ENCODE results near the gene OBP2A.

OBP2A gene

DNA sequence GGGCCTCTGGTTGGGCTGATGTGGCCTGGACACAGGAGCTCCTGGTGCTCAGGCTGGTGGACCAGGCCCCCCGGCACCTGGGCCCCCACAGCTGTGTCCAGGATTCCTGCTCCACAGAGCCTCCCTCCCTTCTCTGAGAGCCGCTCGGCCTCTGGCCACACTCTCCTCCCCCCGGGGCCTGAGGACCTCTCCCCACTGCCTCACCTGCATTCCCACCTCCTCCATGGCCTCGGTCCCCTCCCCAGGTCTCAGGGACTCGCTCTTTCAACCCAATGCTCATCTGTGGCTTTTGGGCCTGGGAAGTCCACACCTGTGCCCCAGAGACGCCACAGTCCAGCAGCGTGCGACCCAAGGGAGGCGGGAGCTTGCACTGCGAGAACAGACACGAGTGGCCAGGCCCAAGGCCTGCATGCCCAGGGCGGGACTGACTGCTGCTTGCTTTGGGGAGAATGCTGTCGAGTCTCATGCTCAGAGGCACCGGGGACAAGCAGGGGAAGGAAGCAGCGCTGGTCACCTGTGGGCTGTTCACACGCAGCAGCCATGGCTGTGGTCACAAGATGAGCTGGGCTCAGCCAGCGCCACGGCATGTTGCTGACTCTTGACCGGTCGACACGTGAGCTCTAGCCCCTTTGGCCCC lies 30.2 kb downstream of the OBP2A start:
- in situ Hi-C loops (cut with HindIII; ENCODE audit: low sequenced_read_pairs): no loop called here

DNA sequence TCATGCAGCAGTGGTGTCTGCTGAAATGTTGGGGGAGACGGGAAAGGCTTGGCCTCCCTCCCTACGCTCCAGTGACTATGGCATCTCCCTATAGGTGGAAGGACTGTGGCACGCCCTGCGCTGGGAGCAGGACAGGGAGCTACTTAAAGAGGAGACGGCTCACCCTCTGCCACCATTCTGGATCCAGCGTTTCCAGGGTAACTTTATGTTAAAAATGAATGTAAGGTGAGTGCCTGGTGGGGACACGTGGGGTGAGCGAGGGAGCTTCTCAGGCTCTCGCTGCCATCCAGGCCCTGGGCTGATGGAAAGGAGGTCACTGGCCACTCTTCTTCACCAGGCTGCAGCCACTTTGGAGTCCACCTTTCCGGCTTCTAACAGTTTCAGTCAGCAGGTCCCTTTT lies 31.3 kb downstream of the OBP2A start:
- in situ Hi-C loops (cut with HindIII; ENCODE audit: low sequenced_read_pairs): no loop called here

DNA sequence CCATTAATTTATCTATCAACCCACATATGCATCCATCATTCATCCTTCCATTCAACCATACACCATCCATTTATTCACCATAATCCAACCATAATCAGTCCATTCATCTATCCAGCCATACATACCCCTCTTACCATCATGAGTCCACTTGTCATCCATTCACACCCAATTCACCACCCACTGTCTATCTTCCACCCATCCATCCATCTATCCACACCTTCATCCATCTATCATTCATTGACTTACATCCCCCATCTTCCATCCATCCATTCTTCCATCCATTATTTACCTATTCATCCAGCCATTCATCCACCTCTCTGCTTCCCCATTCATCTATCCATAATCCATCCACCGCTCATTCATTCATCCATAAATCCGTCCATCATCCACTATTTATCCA lies 33.4 kb downstream of the OBP2A start:
- in situ Hi-C loops (cut with HindIII; ENCODE audit: low sequenced_read_pairs): no loop called here

DNA sequence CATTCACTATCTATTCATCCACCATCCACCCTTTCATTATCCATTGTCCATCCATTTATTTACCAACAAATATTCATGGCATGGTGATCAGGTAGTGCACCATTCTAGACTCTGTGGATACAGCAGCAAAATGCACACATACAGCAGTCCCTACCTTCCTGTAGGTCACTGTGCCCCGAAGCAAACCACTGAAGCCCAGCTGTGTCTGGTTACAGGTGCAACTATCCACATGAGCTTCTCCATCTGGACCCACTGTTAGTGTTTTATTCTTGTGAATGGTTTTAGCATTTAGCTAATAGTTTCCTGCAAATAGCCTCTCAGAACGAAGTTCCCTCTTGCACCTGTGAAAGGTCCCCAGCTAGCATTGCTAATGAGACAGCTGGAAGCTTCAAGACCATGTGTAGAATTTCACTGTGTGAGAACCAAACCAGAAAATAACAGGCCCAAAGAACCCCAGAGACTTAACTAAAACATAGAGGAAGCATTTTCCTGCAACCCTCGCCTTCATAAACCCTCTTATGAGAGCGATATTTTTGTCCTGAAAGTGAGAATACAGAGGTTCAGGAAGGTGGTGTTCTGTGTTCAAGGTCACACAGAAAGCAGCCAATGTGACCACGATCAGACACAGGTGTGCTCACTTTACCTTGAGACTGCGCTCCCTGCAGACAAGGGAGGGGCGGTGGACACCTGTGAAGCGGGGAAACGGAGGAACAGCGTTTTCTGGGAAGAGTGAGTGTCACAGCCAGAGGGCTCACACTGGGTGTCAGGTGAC lies 34.1 kb downstream of the OBP2A start:
- in situ Hi-C loops (cut with HindIII; ENCODE audit: low sequenced_read_pairs): no loop called here

DNA sequence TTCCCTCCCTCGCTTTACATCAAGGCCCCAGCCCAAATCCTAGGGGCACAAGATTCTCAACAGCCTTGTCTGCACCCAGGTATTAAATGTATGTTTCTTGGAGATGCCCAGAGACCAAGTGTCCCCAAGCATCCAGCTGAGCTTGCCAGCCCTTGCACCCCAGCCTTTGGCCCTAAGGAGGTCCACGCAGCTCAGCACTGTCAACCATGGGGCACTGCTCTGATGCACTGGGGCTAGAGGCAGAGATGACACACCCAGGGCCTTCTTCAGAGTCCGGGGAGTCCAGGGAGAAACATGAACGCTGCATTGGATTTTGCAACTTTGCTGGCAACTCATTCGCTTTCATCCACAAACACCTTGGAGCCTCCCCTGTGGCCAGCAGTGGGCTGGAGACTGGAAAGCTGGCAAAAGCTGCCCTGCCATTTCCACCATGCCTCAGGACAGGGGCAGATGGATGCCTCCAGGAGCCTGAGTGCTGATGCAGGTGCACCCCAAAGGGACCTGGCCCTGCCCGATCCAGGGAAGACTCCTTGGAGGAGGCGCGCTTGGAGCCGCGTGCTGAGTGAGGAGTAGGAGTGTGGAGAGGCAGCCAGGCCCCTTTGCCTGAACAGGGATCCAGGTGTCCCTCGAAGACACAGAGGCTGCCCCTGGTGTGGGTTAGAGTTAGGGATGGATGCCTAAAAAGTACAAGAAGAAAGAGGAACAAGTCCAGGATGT lies 34.9 kb downstream of the OBP2A start:
- in situ Hi-C loops (cut with HindIII; ENCODE audit: low sequenced_read_pairs): no loop called here

DNA sequence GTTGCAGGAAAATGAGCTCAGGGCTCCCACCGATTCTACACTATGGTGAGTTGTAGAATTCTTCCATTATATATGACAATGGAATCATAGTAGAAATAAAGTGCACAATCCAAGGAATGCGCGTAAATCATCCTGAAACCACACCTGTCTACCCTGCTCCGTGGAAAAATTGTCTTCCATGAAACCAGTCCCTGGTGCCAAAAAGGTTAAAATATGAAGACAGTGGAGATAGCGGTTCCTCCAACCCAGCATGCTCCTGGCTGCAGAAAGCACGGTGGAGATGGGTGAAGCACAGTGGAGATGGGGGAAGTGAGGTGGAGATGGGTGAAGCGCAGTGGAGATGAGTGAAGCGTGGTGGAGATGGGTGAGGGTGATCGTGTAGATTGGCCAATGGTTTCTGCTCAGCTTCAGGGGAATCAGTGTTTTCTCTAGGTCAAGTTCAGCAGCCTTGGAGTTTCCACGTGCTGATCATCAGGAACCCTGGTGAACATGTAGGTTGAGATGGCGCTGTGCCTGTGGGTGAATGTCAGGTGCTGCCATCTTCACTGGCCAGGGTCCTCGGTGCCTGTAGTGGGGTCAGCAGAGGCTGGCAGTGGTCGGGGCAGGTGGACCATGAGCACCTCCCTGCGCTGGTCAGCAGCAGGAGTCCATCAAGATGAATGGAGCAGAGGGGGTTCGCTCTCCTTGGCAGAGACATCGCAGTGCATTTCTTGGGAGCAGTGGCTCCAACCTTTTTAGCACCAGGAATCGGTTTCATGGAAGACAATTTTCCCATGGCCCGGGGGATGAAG lies 35.9 kb downstream of the OBP2A start:
- in situ Hi-C loops (cut with HindIII; ENCODE audit: low sequenced_read_pairs): no loop called here

DNA sequence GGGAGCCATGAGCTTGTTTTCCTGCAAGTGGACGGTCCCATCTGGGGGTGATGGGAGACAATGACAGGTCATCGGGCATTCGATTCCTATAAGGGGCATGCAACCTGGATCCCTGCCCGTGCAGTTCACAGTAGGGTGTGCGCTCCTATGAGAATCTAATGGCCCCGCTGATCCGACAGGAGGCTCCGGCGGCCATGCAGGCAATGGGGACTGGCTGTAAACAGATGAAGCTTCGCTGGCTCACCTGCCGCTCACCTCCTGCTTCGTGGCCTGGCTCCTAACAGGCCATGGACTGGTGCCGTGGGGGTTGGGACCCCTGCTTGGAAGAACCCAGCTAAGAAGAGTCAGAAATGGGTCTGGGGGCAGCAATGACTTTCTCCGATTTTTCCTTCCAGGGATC lies 36.6 kb downstream of the OBP2A start:
- in situ Hi-C loops (cut with HindIII; ENCODE audit: low sequenced_read_pairs): no loop called here

DNA sequence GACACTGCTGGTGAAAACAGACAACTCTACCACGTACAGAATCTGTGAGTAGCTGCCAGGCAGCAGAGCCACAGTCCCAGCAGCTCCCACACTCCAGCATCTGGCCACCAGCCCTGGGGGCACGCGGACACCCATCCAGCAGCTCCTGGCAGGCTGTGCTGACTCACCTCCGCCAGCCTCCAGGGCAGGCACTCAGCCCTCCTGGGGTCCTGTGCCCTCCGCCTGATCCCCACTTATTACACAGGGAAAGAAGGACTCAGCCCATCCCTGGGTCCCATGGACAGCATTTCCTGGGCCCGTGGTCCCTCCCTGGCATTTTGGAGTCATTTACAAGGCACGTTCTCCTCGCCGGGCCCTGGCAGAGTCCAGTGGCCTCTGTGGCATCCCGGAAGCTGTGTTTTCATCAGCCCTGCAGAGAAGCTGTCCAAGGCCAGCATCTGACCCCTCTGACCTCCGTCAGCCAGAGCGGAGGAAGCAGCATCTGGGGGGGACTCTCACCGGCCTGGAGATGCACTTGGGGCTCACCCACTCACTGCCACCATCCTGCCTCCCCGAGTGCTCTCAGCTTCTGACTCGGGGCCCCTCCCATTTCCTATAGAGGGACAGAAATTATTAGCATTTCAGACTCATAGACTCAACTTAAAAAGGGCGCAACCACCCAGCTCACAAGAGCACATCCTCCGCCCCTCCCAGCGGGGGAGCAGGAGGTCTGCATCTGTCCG lies 37.2 kb downstream of the OBP2A start:
- in situ Hi-C loops (cut with HindIII; ENCODE audit: low sequenced_read_pairs): no loop called here

DNA sequence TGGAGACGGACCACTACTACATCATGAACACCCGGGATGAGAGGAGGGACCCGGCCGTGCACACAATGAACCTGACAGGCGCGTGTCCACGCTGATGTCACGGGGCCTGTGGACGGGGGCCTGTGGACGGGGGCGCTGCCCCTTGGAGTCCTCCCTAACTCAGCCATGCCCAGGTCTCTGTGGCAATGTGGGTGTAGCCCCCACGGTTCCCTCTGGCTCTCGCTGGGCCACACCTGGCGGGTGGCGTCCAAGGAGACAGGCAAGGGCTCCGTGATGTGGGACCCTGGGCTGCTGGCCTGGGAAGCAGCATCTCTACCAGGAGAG lies 37.7 kb downstream of the OBP2A start:
- in situ Hi-C loops (cut with HindIII; ENCODE audit: low sequenced_read_pairs): no loop called here

DNA sequence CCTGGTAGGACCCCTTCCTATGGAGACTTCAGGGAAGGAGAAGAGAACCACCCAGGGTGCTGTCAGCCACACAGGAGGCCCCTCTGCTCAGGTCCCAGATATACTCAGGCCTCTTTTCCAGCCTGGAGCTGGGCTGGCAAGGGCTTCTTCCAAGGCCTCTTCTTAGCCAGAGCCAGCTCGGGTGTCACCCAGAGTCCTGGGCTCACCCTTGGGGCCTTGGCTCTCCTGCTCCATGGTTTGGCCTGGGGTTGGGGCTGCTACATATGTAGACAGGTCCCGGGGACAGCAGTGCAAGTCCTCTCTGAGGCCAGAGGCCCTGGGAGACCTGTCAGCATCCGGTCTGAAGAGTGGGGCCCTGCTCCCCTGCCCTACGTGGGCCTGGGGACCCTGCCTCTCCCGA lies 38.4 kb downstream of the OBP2A start:
- in situ Hi-C loops (cut with HindIII; ENCODE audit: low sequenced_read_pairs): no loop called here

DNA sequence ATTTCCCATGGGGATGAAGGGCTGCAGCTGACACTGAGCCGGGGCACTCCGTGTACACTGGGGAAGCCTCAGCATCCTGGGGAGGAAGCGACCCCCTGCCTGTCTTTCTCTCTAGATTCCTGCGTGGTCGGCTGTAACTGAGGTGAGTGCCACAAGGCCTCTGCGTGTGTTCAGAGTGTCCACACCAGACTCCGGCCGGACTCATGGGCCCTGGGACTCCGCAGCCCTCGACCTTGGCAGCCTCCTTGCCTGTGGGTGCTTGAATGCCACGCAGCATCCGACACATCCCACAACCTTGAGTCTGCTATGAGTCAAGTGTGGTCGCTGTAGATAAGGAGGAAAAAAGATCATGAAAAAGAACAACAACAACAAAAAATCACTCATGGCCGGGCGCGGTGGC lies 39.0 kb downstream of the OBP2A start:
- in situ Hi-C loops (cut with HindIII; ENCODE audit: low sequenced_read_pairs): no loop called here

DNA sequence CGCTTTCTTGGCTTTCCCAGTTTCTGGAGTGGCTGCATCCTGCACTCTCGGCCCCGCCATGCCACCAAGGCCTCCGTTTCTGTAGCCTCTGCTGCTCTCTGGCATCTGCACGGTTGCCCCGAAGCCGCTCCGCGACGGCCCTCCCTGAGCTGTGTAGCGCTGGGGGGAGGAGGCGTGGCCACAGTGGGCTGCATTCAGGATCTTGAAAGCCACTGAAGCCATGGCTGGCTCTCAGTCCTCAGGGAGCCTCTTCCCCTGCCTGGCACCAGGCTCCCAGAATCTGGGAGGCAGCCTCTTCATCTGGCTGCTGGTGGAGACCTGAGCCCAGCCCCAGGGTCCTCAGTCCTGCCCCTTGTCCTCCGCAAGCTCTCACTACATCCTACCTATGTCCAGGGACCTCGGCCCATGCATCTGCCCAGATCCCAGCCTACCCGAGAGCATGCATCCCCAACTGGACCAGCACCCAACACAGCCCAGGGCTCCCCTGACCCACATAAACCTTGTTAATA lies 40.7 kb downstream of the OBP2A start:
- in situ Hi-C loops (cut with HindIII; ENCODE audit: low sequenced_read_pairs): no loop called here

DNA sequence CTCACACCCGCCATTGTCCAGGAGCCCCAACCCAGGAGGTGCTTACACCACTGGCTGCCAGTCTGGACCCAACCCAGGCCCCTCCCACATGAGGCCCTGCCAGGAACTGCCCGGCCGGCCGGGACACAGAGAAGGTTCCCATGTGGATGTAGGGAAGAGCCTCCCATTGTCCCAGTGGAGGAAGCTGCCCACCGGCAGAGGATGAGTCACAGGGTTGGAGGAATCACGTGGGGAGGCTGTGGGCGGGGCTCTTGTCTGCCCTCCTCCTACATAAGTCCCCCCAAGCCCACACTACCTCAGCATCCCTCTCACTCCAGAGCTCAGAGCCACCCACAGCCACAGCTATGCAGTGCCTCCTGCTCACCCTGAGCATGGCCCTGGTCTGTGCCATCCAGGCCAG lies 41.7 kb downstream of the OBP2A start:
- in situ Hi-C loops (cut with HindIII; ENCODE audit: low sequenced_read_pairs): no loop called here

DNA sequence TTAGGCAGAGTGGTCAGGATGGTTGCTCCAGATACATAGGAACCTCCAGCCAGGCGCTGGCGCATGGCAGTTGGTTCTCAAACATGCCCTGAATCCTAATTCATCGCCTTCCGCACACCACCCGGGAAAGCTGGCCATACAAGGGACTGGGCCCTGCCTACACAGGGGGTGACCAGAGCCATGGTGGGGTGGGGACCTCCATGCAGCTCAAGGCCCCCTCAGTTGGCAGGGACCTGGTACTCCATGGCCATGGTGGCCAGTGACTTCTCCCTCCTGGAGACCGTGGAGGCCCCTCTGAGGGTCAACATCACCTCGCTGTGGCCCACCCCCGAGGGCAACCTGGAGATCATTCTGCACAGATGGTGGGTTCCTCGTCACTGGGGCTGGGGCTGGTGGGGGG lies 42.4 kb downstream of the OBP2A start:
- in situ Hi-C loops (cut with HindIII; ENCODE audit: low sequenced_read_pairs): no loop called here

DNA sequence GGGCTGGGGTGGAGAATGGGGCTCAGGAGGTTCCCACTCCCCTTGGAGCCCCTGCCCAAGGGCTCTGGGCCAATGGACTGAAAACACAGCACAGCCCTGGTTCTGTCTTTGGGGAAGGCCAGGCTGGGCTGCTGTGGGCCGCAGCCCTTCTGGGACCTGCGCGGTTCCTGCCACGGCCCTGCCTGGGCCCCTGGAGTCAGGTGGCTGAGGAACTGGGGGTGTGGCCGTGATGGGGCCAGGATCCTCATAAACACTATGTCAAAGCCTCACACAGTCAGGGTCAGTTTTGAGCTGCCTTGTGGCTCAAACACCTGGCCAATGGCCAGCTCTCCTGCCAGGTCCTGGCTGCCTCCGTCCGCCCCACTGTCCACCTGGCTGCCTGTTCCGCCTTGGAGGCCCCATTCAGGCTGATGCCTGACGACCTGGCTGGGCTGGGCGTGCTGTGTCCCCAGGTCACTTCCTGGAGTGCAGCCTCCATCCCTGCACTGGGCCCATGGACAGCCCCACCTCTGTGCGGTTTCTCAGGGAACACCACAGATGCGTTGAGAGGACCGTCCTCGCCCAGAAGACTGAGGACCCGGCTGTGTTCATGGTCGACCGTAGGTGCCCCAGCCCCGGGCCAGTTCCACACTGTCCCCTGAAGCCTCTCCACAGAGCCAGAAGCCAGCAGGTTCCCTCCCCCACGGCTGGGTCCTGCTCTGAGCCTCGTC lies 43.1 kb downstream of the OBP2A start:
- in situ Hi-C loops (cut with HindIII; ENCODE audit: low sequenced_read_pairs): no loop called here

DNA sequence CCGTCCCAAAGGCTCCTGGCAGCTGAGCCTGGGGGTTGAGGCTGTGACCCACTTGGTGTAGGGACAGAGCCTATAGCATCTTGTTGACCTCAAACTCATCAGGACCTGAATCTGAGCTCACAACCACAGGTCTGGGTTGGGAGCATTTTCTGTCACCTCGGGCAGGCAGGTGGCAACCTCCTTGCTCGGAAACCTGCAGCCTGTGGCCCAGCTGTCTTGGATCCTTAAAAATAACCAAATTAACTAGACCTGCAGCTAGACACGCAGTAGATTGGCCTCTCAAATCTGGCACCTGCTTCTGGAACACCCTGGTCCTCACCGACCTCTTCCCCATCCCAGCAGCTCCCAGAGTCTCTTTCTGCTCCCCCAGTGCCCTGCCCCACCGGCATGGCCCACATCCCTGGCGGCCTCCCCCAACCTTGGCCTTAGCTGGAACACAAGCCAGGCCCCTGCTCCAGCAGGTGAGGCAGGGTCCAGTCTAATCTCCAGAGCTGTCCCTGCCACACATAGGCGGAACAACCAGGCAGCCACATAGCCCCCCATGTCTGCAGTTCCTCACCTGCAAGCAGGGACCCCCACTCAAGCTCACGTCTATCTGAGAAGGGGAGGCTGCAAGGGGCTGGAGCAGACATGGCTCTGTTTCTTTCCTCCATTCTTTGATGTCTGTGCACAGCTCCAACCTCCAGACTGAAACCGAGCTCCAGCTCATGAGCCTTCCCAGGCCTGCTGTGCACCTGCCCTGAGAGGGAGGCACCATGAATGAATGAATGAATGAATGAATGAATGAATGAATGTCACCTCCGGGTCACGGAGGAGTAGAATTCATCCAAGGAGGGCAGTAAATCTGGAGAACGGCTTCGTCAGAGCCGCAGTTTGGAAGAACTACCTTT lies 43.9 kb downstream of the OBP2A start:
- in situ Hi-C loops (cut with HindIII; ENCODE audit: low sequenced_read_pairs): no loop called here

DNA sequence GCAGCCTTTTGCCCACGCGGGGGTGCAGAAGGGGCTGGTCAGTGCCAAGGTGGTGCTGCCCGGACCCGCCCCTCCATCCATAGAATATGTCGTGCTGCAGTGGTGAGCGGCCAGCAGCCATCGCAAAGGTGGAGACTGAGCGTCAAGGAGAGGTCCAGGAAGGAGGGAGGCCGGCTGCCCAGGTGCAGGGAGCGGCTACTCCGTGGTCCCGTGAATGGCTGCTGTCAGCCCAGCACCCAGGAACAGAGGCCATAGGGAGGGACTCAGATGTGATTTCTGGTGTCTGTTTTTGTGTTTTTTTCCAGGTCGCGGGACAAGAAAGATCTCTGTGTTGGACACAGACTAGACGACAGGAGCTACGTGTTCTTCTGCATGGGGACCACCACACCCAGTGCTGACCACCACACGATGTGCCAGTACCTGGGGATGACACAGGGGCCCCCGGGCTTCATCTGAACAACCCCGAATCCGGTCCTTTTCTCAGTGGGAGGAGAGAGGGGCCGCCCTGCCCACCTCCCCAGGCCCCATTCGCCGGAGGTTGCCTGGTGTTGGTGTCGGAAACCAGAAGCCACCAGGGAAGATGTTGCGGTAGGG lies 44.7 kb downstream of the OBP2A start:
- in situ Hi-C loops (cut with HindIII; ENCODE audit: low sequenced_read_pairs): no loop called here

DNA sequence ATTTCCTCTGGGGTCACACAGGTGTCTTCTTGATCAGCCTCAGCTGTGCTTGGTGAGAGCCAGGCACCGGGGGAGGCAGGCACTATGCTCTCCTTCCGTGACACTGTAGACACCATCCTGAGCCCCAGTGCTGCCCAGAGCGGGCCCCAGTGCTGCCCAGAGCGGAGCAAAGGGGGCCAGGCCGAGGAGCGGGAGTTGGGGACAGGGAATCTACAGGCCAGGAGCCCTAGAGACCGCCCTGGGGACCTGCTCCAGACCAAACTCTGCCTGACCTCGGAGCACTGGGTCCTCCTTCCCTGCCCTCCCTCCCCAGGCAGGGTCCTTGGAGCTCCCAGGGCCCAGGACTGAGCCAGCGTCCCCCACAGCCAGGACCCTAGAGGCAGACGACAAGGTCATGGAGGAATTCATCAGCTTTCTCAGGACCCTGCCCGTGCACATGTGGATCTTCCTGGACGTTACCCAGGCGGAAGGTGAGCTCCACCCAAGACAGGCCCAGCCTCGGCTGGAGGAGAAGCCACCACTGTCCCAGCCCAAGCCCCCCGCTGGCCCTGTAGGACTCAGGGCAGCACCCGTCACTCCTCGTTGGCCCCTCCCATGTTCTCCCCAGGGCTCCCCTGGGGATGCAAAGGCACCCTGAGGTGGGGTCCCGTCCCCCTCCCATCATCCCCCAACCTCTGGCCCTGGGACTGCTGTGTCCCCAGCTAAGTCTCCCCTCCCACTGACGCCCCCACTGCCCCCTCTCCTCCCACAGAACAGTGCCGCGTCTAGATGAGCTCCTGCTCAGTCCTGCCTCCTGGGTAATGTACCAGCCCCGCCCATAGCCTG lies 45.8 kb downstream of the OBP2A start:
- in situ Hi-C loops (cut with HindIII; ENCODE audit: low sequenced_read_pairs): no loop called here
